GM18499 (cell line): ENCODE measurements around the gene PGF.

ENCODE experiments used
- ATAC-seq: cut with Tn5 transposase; IDR thresholded peaks from one replicate; pipeline ENCODE4 v1.9.1; 2021; ENCODE audit warnings: moderate number of reproducible peaks; ENCODE audit not compliant: insufficient read depth, unreplicated experiment

Gene PGF

DNA sequence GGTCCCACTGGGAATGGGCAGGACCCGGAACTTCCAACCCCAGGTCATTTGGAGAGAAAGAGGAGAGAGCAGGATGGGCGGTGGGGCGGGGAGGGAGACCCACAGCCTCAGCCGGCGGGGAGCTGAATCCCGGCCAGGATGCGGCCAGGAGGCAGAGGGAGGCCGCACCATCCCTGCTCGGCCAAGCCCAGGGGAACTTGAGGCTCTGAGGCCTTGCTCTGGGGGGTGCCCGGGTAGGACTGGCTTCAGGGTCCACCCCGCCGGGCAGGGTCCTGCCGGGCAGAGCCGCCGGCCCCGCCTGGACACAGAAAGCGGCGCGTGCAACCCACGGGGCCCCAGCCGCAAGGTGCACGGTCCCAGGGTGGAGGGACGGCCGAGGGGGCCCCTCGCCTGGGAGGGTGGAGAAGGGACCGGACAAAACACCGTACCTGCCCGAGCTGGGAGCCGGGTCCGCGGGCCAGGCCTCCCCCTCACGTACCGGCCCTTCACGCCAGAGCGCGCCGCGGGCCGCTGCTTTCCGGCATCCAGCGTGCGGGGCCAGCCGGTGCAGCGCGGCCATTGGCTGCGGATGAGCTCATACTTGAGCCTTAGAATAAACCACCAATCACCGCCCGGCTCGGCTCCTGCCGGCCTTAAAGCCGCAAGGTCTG lies 32.5 kb downstream of the PGF start, which contains the start of gene RPS6KL1:
TSS of gene RPS6KL1 (minus strand) at position 509 of the 650 bp plus-strand sequence. CDS start 1,719 bp downstream, outside the sequence.
- peak; percentile 88 for ATAC-seq

DNA sequence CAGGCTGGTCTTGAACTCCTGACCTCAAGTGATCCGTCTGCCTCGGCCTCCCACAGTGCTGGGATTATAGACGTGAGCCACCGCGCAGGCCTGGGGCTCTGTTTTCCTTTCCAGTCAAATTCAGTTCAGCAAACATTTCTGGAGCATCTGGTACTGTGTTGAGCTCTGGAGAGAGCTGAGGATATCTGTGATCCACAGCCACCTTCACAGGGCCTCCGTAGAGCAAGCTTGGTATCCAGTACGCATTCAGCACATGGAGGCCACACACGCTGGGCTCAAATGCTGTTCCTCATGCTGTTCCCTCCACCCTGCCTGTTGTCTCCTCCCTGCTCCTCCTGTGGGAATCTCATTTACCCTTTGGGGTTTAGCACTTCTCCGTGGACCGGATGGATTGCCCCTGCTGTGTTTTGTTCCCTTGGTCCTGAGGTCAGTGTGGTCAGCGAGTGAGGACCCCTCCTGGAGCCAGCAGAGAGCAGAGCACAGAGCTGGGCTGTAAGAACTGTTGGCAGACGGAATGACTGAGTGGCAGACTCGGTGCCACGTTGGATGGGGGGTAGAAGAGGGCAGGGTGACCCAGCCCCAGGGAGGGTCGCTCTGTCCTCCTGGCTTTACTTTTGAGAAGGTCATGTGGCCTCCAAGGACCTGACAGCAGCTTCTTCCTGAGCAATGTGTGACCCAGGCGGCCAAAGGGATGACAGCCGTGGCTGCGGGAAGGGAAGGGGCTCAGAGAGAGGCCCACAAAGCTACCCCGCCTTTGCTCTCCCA lies 33.2 kb downstream of the PGF start:
- ATAC-seq = no peak

DNA sequence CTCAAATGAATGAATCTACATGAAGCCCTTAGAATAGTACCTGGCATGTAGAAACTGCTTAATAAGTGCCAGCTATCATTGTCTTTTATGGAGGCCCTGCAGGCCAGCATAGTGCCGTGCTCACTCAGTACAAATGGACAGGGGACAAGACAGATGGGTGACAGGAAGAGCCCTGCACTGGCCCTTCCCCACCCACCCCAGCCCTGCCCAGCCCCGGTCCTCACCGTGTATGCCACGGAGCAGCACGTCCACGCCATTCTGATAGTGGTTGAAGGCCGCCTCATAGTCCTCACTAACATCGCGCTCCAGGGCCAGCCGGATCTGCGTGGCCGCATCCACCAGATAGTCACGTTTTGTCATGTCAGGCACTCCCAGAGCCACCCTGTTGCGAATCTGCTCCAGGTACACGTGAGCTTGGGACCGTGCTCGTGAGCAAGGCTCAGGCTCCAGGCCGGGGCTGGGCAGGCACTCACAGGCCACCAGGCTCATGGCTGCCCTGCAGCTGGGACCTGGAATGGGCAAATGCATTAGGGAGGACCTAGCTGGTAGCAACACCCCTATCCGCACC lies 34.3 kb downstream of the PGF start:
- ATAC-seq = no peak

GRCh38 chr14:74920281-74920680 lies 35.1 kb downstream of the PGF start:
- ATAC-seq = no peak

GRCh38 chr14:74919421-74920165 lies 35.8 kb downstream of the PGF start:
- ATAC-seq = no peak

DNA sequence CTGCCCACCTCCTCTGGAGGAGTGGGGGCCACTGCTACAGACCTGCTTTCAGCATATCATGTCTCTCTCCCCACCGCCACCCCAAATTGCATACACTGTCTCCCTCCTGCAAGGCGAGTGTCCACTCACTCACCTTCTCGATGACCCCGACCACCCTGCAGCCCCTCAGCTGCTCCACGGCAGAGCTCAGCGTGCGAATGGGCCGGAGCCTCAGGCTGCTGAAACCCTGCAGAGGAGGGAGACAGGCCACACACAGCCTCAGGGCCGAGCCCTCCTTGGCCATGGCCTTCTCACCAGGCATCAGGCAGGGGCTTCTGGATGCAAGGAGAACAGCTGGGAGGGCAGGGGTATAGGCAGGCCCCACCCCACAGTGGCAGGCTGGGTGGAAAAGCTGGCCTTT lies 37.0 kb downstream of the PGF start:
- no peak for ATAC-seq

- ATAC-seq = no peak
Observed at GRCh38 chr14:74917646-74918081, 37.7 kb downstream of the PGF start.

DNA sequence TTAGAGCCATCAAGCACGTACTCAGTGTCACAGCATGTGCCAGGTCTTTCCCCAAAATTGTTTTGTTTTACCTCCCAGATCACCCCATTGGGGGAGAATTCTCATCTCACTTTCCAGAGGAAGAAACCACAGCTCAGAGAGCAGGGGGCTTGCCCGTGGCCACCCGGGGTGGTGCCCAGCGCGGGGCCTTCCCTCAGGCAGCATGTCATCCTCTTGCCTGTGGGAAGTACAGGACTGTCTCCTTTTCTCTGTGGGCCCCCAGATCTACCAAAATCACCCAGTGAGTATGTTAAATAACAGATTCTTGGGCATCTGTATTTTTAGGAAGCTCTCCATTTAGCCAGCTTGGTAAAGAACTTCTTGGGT lies 38.2 kb downstream of the PGF start:
- no peak for ATAC-seq

- ATAC-seq = no peak
Observed at GRCh38 chr14:74915826-74916225, 39.6 kb downstream of the PGF start.

GRCh38 chr14:74915426-74915825 lies 40.0 kb downstream of the PGF start:
- ATAC-seq = no peak

DNA sequence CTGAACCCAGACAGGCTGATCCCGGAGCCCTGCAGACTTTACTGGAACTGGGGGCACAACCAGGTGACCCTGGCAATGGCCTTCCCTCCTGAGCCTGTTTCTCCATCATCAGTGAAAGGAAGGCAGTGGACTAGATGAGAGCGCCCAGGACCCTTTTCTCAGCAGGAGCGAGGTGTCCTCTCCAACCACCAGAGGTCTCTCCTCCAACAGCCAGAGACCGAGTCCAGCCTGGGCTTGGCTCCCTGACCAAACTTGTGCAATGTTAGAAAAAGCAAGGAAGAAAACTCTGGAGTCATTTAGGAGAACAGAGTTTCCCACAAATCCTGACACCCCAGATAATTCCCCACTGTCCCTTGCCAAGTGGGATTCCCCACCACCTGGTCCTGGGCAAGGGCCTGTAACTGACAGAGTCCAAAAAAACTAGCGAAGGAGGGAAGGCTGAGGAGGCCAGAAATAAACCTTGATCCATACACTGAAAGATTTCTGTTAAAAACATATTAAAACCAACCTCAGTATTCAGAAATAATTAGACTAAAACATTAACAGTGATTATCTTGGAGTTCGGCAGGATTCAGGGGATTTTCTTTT lies 41.3 kb downstream of the PGF start:
- ATAC-seq = no peak

DNA sequence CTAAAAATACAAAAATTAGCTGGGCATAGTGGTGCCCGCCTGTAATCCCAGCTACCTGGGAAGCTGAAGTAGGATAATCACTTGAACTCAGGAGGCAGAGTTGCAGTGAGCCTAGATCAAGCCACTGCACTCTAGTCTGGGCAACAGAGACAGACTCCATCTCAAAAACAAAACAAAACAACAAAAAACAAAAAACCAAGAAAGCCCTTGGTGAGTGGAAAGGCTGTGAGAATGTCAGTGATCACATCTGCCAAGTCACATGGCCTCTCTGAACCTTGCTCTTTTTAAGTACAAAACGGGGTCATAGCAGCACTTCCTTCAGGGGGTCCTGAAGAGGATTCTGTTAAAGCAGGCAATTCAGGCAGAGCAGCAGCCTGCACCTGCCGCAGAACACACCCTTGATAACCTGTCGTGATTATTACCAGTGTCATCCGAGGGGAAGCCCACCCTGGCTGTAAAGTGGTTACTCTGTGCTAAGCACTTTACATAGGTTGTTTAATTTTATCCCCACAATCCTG lies 41.9 kb downstream of the PGF start:
- no peak for ATAC-seq

DNA sequence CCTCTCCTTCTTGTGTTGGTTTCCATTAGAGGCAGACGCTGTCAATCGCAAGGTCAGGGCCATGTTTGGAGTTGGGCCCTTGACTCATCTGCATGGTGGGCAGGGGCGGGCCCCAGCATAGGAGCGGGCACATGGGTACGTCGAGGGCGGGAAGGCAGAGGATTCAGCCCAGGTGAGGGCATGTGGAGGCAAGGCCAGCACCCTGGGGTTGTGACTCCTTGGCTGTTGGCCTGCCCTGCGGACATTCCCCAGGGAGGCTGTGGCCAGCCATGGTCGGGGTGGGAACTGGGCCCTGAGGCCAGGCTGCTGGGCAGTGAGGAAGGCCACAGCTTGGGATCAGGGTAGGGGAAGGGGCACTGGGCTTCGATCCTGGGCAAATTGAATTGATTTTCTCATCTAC lies 42.6 kb downstream of the PGF start:
- ATAC-seq = no peak

- ATAC-seq = no peak
Observed at GRCh38 chr14:74912111-74912510, 43.3 kb downstream of the PGF start.

GRCh38 chr14:74911704-74912103 lies 43.7 kb downstream of the PGF start:
- no peak for ATAC-seq

DNA sequence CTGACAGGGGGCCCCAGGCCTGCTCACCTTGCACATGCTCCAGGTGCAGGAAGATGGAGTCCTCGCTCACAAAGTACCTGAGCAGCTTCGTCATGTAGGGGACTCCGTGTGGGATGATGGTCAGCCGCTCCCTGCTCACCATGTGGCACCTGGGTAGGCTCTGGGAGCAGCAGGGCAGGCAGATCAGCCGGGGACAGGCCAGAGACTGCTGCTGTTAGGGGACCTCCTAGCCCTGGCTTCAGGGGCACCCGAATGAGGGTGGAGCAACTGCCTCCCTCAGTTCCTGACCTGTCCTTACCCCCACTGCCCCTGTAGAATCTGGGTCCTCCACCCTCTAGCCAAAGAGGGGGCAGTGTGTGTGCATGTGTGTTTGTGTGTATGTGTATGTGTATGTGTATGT lies 44.2 kb downstream of the PGF start:
- ATAC-seq = no peak

GRCh38 chr14:74910556-74910955 lies 44.8 kb downstream of the PGF start:
- ATAC-seq = no peak

DNA sequence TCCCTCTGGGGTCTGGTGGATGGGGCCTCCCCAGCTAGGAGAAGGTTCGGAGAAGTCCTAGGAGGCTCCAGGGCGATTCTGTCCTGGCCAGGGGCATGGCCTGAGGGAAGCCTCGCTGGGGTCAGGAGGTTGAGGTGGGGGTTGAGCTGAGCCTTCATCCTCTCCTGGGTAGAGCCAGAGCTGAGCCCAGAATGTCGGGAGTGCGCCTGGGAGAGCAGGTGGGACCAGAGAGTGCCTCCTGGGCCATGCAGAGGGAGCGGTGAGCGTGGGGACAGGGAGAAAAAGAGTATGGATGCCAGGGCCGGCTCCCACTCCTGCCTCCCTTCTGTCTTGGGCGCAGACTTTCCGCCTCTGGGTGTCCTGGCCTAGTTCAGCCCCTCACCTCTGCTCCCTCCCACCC lies 45.5 kb downstream of the PGF start:
- ATAC-seq = no peak

- no peak for ATAC-seq
Observed at GRCh38 chr14:74909501-74909900, 45.9 kb downstream of the PGF start.

DNA sequence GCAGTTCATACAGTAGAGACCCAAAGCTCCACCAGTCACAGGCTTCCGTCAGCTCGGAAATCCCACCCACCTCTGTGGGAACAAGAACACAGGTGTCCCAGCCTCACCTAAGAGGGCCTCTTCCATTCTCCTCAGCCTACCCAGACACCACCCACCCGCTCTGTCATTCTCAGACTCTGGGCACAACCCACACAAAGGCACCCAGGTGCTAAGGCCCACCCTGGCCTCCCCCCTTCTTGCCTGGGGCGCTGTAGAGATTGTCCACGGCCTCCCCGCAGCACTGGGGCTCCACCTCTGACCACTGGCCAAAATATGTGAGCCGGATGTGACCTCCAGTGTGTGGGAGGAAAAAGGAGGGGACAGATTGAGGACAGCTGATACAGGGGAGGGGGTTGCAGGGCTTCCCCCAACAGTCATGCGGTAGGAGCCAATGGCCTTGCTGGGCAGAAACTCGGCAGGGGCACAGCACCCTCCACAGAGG lies 46.5 kb downstream of the PGF start:
- no peak for ATAC-seq
